HepG2 (cell line): ENCODE data around the gene ARID3C. TPM values are rescaled to one million over a fixed set of nuclear protein-coding genes. Genes with fewer than 3 reads are reported as not detected.

ENCODE experiments used
- ARID4A ChIP-seq: sonication (generic); formaldehyde crosslinking; IDR thresholded peaks from 2 replicates; pipeline ENCODE4 v1.5.0; 2020; ENCODE audit warnings: mild to moderate bottlenecking, missing genetic modification reagents, borderline replicate concordance
- CENPT ChIP-seq: sonication (generic); formaldehyde crosslinking; IDR thresholded peaks from 2 replicates; pipeline ENCODE4 v1.8.0; 2022; ENCODE audit warnings: low read depth, mild to moderate bottlenecking, moderate library complexity, missing genetic modification reagents
- ELF4 ChIP-seq: sonication (generic); formaldehyde crosslinking; IDR thresholded peaks from 2 replicates; pipeline ENCODE4 v1.5.0; 2020; ENCODE audit warnings: missing genetic modification reagents, mild to moderate bottlenecking, moderate library complexity, borderline replicate concordance
- FOXP1 ChIP-seq, 2 experiments: fragments of 450-650 bp in 1 of 2; IDR thresholded peaks; 2 replicates each; pipeline ENCODE4 v1.6.1; 2017 to 2018; ENCODE audit warnings: antibody characterized with exemption in 1 of 2
- HDAC6 ChIP-seq: fragments of 200-600 bp; sonication (generic); IDR thresholded peaks from 2 replicates; pipeline ENCODE4 v1.7.0; 2017; ENCODE audit warnings: mild to moderate bottlenecking, antibody characterized with exemption, low read length, low read depth
- HOXA9 ChIP-seq: sonication (generic); formaldehyde crosslinking; IDR thresholded peaks from 2 replicates; pipeline ENCODE4 v1.8.1; 2022; ENCODE audit warnings: missing genetic modification reagents, mild to moderate bottlenecking, moderate library complexity, borderline replicate concordance
- IKZF5 ChIP-seq: IDR thresholded peaks from 2 replicates; pipeline ENCODE4 v1.6.1; 2018; ENCODE audit warnings: missing genetic modification reagents, mild to moderate bottlenecking, missing compliant biosample characterization
- KMT2A ChIP-seq: sonication (generic); formaldehyde crosslinking; IDR thresholded peaks from 2 replicates; pipeline ENCODE4 v1.4.0; 2020; ENCODE audit warnings: missing genetic modification reagents
- MAZ ChIP-seq, 2 experiments: sonication (generic) in 1 of 2; formaldehyde crosslinking in 1 of 2; IDR thresholded peaks; 2 replicates each; pipeline versions ENCODE4 v1.5.0 to v1.6.1; 2012 to 2020; ENCODE audit warnings: low read depth in 2 of 2, mild to moderate bottlenecking in 2 of 2, borderline replicate concordance in 1 of 2, improper control_type of control experiment in 1 of 2, low read length in 1 of 2, missing genetic modification reagents in 1 of 2, moderate library complexity in 1 of 2
- MBNL3 ChIP-seq: fragments of 250-450 bp; sonication (Bioruptor Pico); conservative IDR thresholded peaks from 2 replicates; pipeline ENCODE4 v1.8.0; 2022; ENCODE audit warnings: mild to moderate bottlenecking, inconsistent platforms
- MTA1 ChIP-seq: sonication (generic); formaldehyde crosslinking; IDR thresholded peaks from 2 replicates; pipeline ENCODE4 v1.4.0; 2020; ENCODE audit warnings: missing genetic modification reagents, mild to moderate bottlenecking, borderline replicate concordance
- SIN3A ChIP-seq: IDR thresholded peaks from 2 replicates; pipeline ENCODE4 v1.6.1; 2011; ENCODE audit warnings: low read depth, mild to moderate bottlenecking, control low read depth, low read length, borderline replicate concordance
- SNAPC2 ChIP-seq: sonication (generic); formaldehyde crosslinking; IDR thresholded peaks from 2 replicates; pipeline ENCODE4 v1.8.1; 2022; ENCODE audit warnings: mild to moderate bottlenecking, missing genetic modification reagents
- SNRNP70 ChIP-seq: fragments of 200-400 bp; formaldehyde crosslinking; IDR thresholded peaks from 2 replicates; pipeline ENCODE4 v1.6.1; 2017; ENCODE audit warnings: mild to moderate bottlenecking, low read depth, low read length, moderate library complexity
- ZEB1 ChIP-seq: IDR thresholded peaks from 2 replicates; pipeline ENCODE4 v1.6.1; 2012; ENCODE audit warnings: mild to moderate bottlenecking, low read depth, inconsistent platforms; ENCODE audit not compliant: insufficient replicate concordance
- ZFX ChIP-seq: sonication (generic); formaldehyde crosslinking; IDR thresholded peaks from 2 replicates; pipeline ENCODE4 v1.4.0; 2020; ENCODE audit warnings: mild to moderate bottlenecking, low read depth, missing genetic modification reagents, moderate library complexity
- ZNF124 ChIP-seq: sonication (generic); formaldehyde crosslinking; IDR thresholded peaks from 2 replicates; pipeline ENCODE4 v1.4.0; 2020; ENCODE audit warnings: missing genetic modification reagents
- ZNF546 ChIP-seq: sonication (generic); formaldehyde crosslinking; conservative IDR thresholded peaks from 2 replicates; pipeline ENCODE4 v1.8.1; 2023; ENCODE audit warnings: mild to moderate bottlenecking, missing genetic modification reagents
- polyA plus RNA-seq, 8 experiments: library from polyadenylated mRNA; depleted of rRNA in 3 of 8; stranded (reverse) in 7 of 8; unstranded in 1 of 8; fragments of >200 nt; fragmentation: Illumina TruSeq in 4 of 8; extraction: Trizol in 4 of 8; gene quantifications; 2 replicates each; pipeline versions ENCODE4 v1.2.1 to v1.2.3, GENCODE V29; 2011 to 2016; ENCODE audit warnings: low read depth in 4 of 8, missing spikeins in 1 of 8, mixed read lengths in 1 of 8; ENCODE audit not compliant: insufficient read depth in 1 of 8
- total RNA-seq, 5 experiments: library from RNA; depleted of rRNA; stranded (reverse); fragments of >200 nt; fragmentation: Illumina TruSeq; extraction: Trizol; gene quantifications; 2 replicates each; pipeline ENCODE4 v1.2.3, GENCODE V29; 2016; ENCODE audit warnings: low read depth in 1 of 5
- TF ChIP-seq, protein P1 (sequence below): sonication (generic); formaldehyde crosslinking; IDR thresholded peaks from 2 replicates; pipeline ENCODE4 v1.5.0; 2020; ENCODE audit warnings: missing genetic modification reagents
- TF ChIP-seq, protein P2 (sequence below): sonication (generic); formaldehyde crosslinking; IDR thresholded peaks from 2 replicates; pipeline ENCODE4 v1.4.0; 2020; ENCODE audit warnings: missing genetic modification reagents

Gene ARID3C
- total and polyA plus RNA-seq, 2 of the 13 experiments (the other 11 are each of a cell fraction or from before 2014, with no cell fraction given), result not detected

DNA sequence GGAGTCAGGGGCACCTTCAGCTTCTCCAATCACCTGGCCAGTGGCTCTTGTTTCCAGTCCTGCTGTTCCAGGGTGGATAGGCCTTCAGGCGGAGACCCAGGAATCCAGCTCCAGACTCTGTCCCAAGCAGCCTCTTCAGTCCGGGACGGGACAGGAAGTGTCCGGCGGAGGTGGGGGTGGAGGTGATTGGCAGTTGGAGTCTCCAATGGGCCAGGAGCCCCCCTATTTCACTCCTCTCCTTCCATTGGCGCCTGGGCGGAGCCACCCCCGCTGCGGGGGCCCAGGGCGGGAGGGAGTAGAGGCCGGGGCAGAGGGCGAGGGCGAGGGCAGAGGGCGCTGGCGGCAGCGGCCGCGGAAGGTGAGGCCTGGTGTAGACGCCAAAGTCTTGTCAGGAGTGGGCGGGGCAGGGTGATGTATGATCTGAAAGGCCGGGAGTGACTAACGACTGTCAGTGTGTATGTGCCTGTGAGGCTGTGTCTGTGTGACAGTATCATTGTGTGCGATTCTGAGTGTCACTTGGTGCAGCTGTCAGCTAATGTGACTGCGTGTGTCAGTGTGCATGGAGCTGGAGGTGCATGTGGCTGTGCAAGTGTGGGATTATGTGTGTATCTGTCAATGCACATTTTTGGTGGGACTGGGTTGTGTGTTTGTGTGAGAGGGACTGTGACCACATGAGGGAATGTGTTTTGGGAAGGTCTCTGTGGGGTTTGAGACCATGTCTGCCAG is 23.2 kb upstream of the ARID3C start, which contains the start of gene IL11RA (continued):
- TF ChIP-seq MBNL3 (CRISPR knock-in tag) (no peak), SNAPC2 (0 out of 2 replicates have a peak, but pooled peaks have one; percentile 37), HDAC6 (no peak), SIN3A (peak; percentile 77; the same call in 1 of the 2 replicates), ZFX (CRISPR knock-in tag) (peak; percentile 85), ZNF546 (no peak), ELF4 (no peak), SNRNP70 (no peak), MTA1 (peak; percentile 73; the same call in 1 of the 2 replicates), ARID4A (CRISPR knock-in tag) (peak; percentile 82; the same call in 1 of the 2 replicates), KMT2A (CRISPR knock-in tag) (no peak), FOXP1 (IDR thresholded peaks at IDR 0.05) (no peak), FOXP1 (CRISPR knock-in tag; IDR thresholded peaks at IDR 0.05) (peak; percentile 27; the same call in 1 of the 2 replicates), ZNF124 (no peak), ZEB1 (no peak), IKZF5 (peak; percentile 72; the same call in 1 of the 2 replicates), HOXA9 (CRISPR knock-in tag) (peak; percentile 88; the same call in 1 of the 2 replicates), CENPT (CRISPR knock-in tag) (no peak), MAZ (IDR thresholded peaks at IDR 0.05; ENCODE audit: borderline replicate concordance, low read depth, low read length) (peak; percentile 98), MAZ (CRISPR knock-in tag; IDR thresholded peaks at IDR 0.05; ENCODE audit: low read depth) (peak; percentile 73; the same call in 1 of the 2 replicates)
- TF ChIP-seq, protein P1, sequence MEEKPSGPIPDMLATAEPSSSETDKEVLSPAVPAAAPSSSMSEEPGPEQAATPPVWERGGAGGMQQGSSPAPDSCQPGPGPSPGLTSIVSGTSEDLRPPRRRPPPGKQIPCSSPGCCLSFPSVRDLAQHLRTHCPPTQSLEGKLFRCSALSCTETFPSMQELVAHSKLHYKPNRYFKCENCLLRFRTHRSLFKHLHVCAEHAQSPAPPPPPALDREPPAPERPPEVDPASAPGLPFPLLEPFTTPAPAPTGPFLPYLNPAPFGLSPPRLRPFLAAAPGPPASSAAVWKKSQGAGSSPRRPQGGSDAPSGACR (CRISPR knock-in tag), result no peak
- TF ChIP-seq, protein P2, sequence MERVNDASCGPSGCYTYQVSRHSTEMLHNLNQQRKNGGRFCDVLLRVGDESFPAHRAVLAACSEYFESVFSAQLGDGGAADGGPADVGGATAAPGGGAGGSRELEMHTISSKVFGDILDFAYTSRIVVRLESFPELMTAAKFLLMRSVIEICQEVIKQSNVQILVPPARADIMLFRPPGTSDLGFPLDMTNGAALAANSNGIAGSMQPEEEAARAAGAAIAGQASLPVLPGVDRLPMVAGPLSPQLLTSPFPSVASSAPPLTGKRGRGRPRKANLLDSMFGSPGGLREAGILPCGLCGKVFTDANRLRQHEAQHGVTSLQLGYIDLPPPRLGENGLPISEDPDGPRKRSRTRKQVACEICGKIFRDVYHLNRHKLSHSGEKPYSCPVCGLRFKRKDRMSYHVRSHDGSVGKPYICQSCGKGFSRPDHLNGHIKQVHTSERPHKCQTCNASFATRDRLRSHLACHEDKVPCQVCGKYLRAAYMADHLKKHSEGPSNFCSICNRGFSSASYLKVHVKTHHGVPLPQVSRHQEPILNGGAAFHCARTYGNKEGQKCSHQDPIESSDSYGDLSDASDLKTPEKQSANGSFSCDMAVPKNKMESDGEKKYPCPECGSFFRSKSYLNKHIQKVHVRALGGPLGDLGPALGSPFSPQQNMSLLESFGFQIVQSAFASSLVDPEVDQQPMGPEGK (CRISPR knock-in tag), result peak; percentile 98
